NB4 (cell line): ENCODE results near the gene HTT.

Source experiments
- DNase-seq: peaks from one replicate; pipeline ENCODE4 v3.0.0; 2010; ENCODE audit warnings: low read depth
- H3K4me3 ChIP-seq: one replicate; pipeline ENCODE4 v1.5.1; 2011; ENCODE audit warnings: mild to moderate bottlenecking, low read depth, low read length, moderate library complexity
- CTCF ChIP-seq: IDR thresholded peaks from one replicate; pipeline ENCODE4 v1.5.1; 2012; ENCODE audit warnings: low read depth, low read length
- MAX ChIP-seq: IDR thresholded peaks from 2 replicates; pipeline ENCODE4 v1.6.1; 2011; ENCODE audit warnings: low read depth, low read length
- MYC ChIP-seq: IDR thresholded peaks from 2 replicates; pipeline ENCODE4 v1.6.1; 2011; ENCODE audit warnings: low read depth, low read length
- POLR2A ChIP-seq: IDR thresholded peaks from 2 replicates; pipeline ENCODE4 v1.6.1; 2011; ENCODE audit warnings: mild to moderate bottlenecking; ENCODE audit not compliant: insufficient read length; ENCODE audit errors: extremely low read depth

The HTT gene

GRCh38 chr4:3271131-3271530, 196.7 kb downstream of the HTT start:
- DNase-seq: no peak
- TF ChIP-seq CTCF: no peak
- TF ChIP-seq MYC: no peak
- no peak for TF ChIP-seq MAX
- TF ChIP-seq POLR2A: no peak
- no peak overlapping the region for H3K4me3 ChIP-seq

- TF ChIP-seq MYC (no peak), CTCF (no peak), POLR2A (no peak), MAX (no peak)
- H3K4me3 ChIP-seq: no peak overlapping the region
- DNase-seq: no peak
These were observed 202.5 kb downstream of the HTT start for GRCh38 chr4:3276986-3277385.

- TF ChIP-seq POLR2A (no peak), MYC (no peak), MAX (no peak), CTCF (no peak)
- H3K4me3 ChIP-seq: no peak overlapping the region
- no peak for DNase-seq
These were observed 206.0 kb downstream of the HTT start for GRCh38 chr4:3280466-3280865.

GRCh38 chr4:3283483-3283882, 209.0 kb downstream of the HTT start:
- no peak overlapping the region for H3K4me3 ChIP-seq
- no peak for DNase-seq
- TF ChIP-seq MYC: no peak

- TF ChIP-seq MAX (no peak), CTCF (no peak), POLR2A (no peak), MYC (no peak)
- DNase-seq: no peak
- H3K4me3 ChIP-seq: no peak overlapping the region
These were observed 209.4 kb downstream of the HTT start for GRCh38 chr4:3283916-3284315.

GRCh38 chr4:3284734-3285557, 210.5 kb downstream of the HTT start:
- DNase-seq: no peak
- no peak for TF ChIP-seq MYC
- TF ChIP-seq CTCF: no peak
- no peak for TF ChIP-seq POLR2A
- no peak for TF ChIP-seq MAX
- H3K4me3 ChIP-seq: peak overlapping the region; percentile 71
